ENCODE data around the gene CCSER1. TPM values are rescaled to one million over a fixed set of nuclear protein-coding genes. Genes with fewer than 3 reads are reported as not detected.

CCSER1 gene
- total RNA-seq, 4 donors from 2014 or later: 3.6 to 7.0 (median 5.5) TPM

DNA sequence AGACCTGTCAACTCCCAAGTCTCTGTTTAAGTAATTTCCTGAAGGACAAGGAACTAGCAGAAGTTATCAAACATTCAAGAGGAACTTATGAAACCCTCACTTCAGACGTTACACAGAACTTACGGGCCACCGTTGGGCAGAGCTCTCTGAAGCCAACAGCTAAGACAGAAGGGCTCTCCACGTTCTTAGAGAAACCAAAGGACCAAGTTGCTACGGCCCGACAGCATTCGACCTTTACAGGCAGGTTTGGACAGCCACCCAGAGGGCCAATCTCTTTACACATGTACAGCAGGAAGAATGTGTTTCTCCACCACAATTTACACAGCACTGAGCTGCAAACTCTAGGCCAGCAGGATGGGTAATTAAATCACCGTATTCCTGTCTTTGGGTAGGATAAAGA lies 1471.5 kb downstream of the CCSER1 start:
- Histone ChIP-seq H3K9me3 (no peaks in the 10 kb centered on the region), H3K4me3 (no peak overlapping the region), H3K4me1 (no peaks in the 10 kb centered on the region), H3K27ac (replicated peaks in 1 of 4) (no peak overlapping the region), H3K27me3 (no peaks in the 10 kb centered on the region), H3K36me3 (no peaks in the 10 kb centered on the region)
- intact Hi-C loops (cut with DNase I): no loop called here
- no peak for DNase-seq (ENCODE audit: extremely low spot score)
- TF ChIP-seq POLR2A (IDR thresholded peaks at IDR 0.05; ENCODE audit: low read depth) (no peak), POLR2AphosphoS5 (IDR thresholded peaks at IDR 0.05) (no peak), EP300 (IDR thresholded peaks at IDR 0.05) (no peak)
- TF ChIP-seq, protein P1, sequence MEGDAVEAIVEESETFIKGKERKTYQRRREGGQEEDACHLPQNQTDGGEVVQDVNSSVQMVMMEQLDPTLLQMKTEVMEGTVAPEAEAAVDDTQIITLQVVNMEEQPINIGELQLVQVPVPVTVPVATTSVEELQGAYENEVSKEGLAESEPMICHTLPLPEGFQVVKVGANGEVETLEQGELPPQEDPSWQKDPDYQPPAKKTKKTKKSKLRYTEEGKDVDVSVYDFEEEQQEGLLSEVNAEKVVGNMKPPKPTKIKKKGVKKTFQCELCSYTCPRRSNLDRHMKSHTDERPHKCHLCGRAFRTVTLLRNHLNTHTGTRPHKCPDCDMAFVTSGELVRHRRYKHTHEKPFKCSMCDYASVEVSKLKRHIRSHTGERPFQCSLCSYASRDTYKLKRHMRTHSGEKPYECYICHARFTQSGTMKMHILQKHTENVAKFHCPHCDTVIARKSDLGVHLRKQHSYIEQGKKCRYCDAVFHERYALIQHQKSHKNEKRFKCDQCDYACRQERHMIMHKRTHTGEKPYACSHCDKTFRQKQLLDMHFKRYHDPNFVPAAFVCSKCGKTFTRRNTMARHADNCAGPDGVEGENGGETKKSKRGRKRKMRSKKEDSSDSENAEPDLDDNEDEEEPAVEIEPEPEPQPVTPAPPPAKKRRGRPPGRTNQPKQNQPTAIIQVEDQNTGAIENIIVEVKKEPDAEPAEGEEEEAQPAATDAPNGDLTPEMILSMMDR (IDR thresholded peaks at IDR 0.05): no peak
- 87% methylated on average over 8 of the region's 8 CpGs for whole genome bisulfite sequencing

DNA sequence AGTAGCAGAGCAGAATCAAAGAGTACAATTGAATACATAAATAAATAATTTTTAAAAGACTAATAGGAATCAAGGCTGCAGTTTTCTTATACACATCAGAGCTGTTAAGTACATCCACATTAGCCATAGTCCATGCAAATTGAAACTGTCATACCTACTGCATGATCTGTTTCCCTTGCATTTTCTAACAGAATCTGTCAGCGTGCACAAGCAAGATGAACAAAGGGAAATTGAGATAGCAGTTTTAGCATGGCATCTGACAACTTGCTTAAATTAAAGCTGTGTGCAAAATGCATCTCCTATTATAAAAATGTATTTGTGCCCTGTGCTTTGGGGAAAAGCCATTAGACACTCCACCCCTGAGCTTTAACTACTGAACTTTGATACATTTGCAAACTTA lies 1473.1 kb downstream of the CCSER1 start:
- no peak for DNase-seq (ENCODE audit: extremely low spot score)
- TF ChIP-seq POLR2A (IDR thresholded peaks at IDR 0.05; ENCODE audit: low read depth): no peak
- no peak for TF ChIP-seq EP300 (IDR thresholded peaks at IDR 0.05)
- TF ChIP-seq, protein P1 (IDR thresholded peaks at IDR 0.05): no peak
- TF ChIP-seq POLR2AphosphoS5 (IDR thresholded peaks at IDR 0.05): no peak
- H3K27me3 ChIP-seq: no peaks in the 10 kb centered on the region
- 93% methylated on average over 1 of the region's 1 CpG for WGBS
- no peak overlapping the region for H3K27ac ChIP-seq (replicated peaks in 1 of 4)
- no peaks in the 10 kb centered on the region for H3K36me3 ChIP-seq
- H3K4me3 ChIP-seq: no peak overlapping the region
- H3K9me3 ChIP-seq: no peaks in the 10 kb centered on the region
- H3K4me1 ChIP-seq: no peaks in the 10 kb centered on the region
- intact Hi-C loops (cut with DNase I): no loop called here

DNA sequence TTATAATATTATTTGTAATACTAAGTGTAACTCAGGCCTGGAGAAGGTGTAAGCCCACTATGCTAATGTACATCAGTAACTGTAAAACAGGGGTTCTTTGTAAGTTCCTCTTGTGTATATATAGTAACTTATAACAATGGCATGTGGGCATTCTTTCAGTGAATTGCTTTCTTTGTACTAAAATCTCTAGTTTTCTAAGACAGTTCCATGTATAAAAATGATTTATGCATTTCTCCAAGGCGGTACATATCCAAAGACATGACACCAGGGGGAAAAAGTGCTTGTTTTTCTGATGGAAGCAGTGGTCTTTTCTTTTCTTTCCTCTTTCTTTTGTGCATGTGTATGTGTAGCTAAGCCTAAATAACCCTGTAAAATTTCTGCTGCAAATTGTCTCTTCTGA lies 1474.2 kb downstream of the CCSER1 start:
- Histone ChIP-seq H3K4me3 (no peak overlapping the region), H3K27ac (replicated peaks in 1 of 4) (no peak overlapping the region), H3K36me3 (no peaks in the 10 kb centered on the region), H3K27me3 (no peaks in the 10 kb centered on the region), H3K9me3 (no peaks in the 10 kb centered on the region), H3K4me1 (no peaks in the 10 kb centered on the region)
- DNase-seq (ENCODE audit: extremely low spot score): no peak
- intact Hi-C loops (cut with DNase I): no loop called here
- WGBS: 64% methylated on average over 1 of the region's 1 CpG
- TF ChIP-seq EP300 (IDR thresholded peaks at IDR 0.05): no peak
- no peak for TF ChIP-seq POLR2AphosphoS5 (IDR thresholded peaks at IDR 0.05)
- TF ChIP-seq, protein P1 (IDR thresholded peaks at IDR 0.05): no peak
- no peak for TF ChIP-seq POLR2A (IDR thresholded peaks at IDR 0.05; ENCODE audit: low read depth)

DNA sequence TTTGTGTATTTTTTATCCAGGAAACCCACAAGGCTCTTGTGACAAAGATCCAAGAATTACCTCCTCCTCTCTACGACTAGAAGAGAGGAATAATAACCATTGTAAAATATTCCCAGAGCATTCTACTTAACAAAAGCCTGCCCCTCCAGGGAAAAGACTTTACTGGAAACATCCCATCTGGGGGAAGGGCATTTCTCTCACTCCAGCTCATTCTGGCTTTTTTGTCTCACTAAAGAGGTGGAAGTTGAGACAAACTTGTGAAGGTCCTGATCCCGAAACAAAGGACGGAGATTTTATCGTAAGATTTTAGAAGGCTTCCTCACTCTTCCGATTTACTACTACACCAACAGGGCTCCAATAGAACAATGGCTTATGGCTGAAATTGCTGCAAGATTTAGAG lies 1484.6 kb downstream of the CCSER1 start:
- intact Hi-C loops (cut with DNase I): no loop called here
- Histone ChIP-seq H3K27ac (replicated peaks in 1 of 4) (no peak overlapping the region), H3K4me1 (no peaks in the 10 kb centered on the region), H3K27me3 (no peaks in the 10 kb centered on the region), H3K36me3 (no peaks in the 10 kb centered on the region), H3K4me3 (no peak overlapping the region), H3K9me3 (no peaks in the 10 kb centered on the region)
- 81% methylated on average over 5 of the region's 5 CpGs for WGBS
- TF ChIP-seq POLR2A (IDR thresholded peaks at IDR 0.05; ENCODE audit: low read depth) (no peak), POLR2AphosphoS5 (IDR thresholded peaks at IDR 0.05) (no peak), EP300 (IDR thresholded peaks at IDR 0.05) (no peak)
- TF ChIP-seq, protein P1 (IDR thresholded peaks at IDR 0.05): no peak
- DNase-seq (ENCODE audit: extremely low spot score): no peak

DNA sequence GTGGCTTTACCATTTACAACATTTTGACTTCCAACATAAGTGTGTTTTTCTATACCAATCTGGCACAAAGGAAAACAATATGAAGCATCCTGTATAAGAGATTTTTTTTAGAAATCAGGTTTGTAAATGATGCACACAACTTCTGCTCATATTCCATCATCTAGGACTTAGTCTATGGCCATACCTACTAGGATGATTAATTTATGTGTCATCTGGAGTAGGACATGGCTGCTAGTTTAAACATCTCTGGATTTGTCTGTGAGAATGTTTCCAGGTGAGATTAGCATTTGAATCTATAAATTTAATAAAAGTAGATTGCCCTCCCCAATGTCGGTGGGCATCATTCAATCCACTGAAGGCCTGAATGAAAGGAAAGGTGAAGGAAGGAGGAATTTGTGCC lies 1493.8 kb downstream of the CCSER1 start:
- H3K9me3 ChIP-seq: no peaks in the 10 kb centered on the region
- no peak overlapping the region for H3K27ac ChIP-seq (replicated peaks in 1 of 4)
- DNase-seq (ENCODE audit: extremely low spot score): no peak
- no peak for TF ChIP-seq POLR2AphosphoS5 (IDR thresholded peaks at IDR 0.05)
- TF ChIP-seq EP300 (IDR thresholded peaks at IDR 0.05): no peak
- TF ChIP-seq, protein P1 (IDR thresholded peaks at IDR 0.05): no peak
- no peaks in the 10 kb centered on the region for H3K27me3 ChIP-seq
- H3K4me3 ChIP-seq: no peak overlapping the region
- H3K36me3 ChIP-seq: no peaks in the 10 kb centered on the region
- no peaks in the 10 kb centered on the region for H3K4me1 ChIP-seq
- intact Hi-C loops (cut with DNase I): no loop called here
- WGBS: 100% methylated on average over 1 of the region's 1 CpG

All from esophagus muscularis mucosa (tissue), 4 donors.